Stomach (tissue), 9 donors: ENCODE data around the gene PCDHA2. TPM values are rescaled to one million over a fixed set of nuclear protein-coding genes. Genes with fewer than 3 reads are reported as not detected.
"Not testable (repeated sequence)": the region's sequence is repeated elsewhere in the genome, so short reads cannot be mapped to it uniquely, and the experiment has no call there.

Source experiments
- DNase-seq, 2 donors: peaks; one replicate each; pipeline versions ENCODE4 v3.0.0 to v3.0.0-alpha.2; 2013 to 2019
- H3K27ac ChIP-seq, 5 donors: fragments of 200-600 bp in 4 of 5; sonication (generic) in 4 of 5; one replicate each; pipeline ENCODE4 v1.5.1; 2013 to 2019; ENCODE audit warnings: mild to moderate bottlenecking in 1 of 5, moderate library complexity in 1 of 5
- H3K27me3 ChIP-seq, 3 donors: fragments of 200-600 bp; sonication (generic); one replicate each; pipeline ENCODE4 v1.5.1; 2017 to 2019; ENCODE audit warnings: mixed run types in 1 of 3
- H3K36me3 ChIP-seq, 4 donors: fragments of 200-600 bp; sonication (generic); 1 replicate in 3 of 4; 2 replicates in 1 of 4; pipeline ENCODE4 v1.5.1; 2016 to 2019
- H3K4me1 ChIP-seq, 4 donors: fragments of 200-600 bp; sonication (generic); one replicate each; pipeline ENCODE4 v1.5.1; 2016 to 2019
- H3K4me3 ChIP-seq, 4 donors: fragments of 200-600 bp; sonication (generic) in 3 of 4; one replicate each; pipeline ENCODE4 v1.5.1; 2016 to 2019; ENCODE audit warnings: mild to moderate bottlenecking in 1 of 4
- H3K9me3 ChIP-seq, 4 donors: fragments of 200-600 bp; sonication (generic); one replicate each; pipeline ENCODE4 v1.5.1; 2016 to 2019
- CTCF ChIP-seq, 7 experiments: fragments of 450-650 bp in 4 of 7; fragments of 200-600 bp in 3 of 7; sonication (generic) in 3 of 7; IDR thresholded peaks; one replicate each; pipeline ENCODE4 v1.5.1; 2016 to 2019; ENCODE audit warnings: antibody characterized with exemption in 7 of 7, control low read depth in 2 of 7, mild to moderate bottlenecking in 1 of 7
- EP300 ChIP-seq: sonication (generic); formaldehyde crosslinking; IDR thresholded peaks from one replicate; pipeline ENCODE4 v1.6.1; 2017; ENCODE audit warnings: antibody characterized with exemption
- POLR2A ChIP-seq, 4 donors: fragments of 450-650 bp; IDR thresholded peaks; one replicate each; pipeline ENCODE4 v1.6.1; 2016; ENCODE audit warnings: antibody characterized with exemption in 4 of 4, control low read depth in 2 of 4, mild to moderate bottlenecking in 1 of 4, moderate library complexity in 1 of 4
- POLR2AphosphoS5 ChIP-seq, 3 donors: sonication (generic); formaldehyde crosslinking; IDR thresholded peaks; one replicate each; pipeline ENCODE4 v1.6.1; 2016; ENCODE audit warnings: antibody characterized with exemption in 3 of 3
- WGBS, 5 donors: extraction: QIAGEN DNeasy Blood & Tissue Kit in 3 of 5; methylation state at CpG; one replicate each; pipeline versions ENCODE4 v1.1.5 to v1.1.7; 2013 to 2018; 5-methylcytosine and 5-hydroxymethylcytosine counted together
- intact Hi-C: fragments of 100-400 bp; cut with DNase I; formaldehyde crosslinking; loops from one replicate; pipeline ENCODE4 v1.15.1; 2023; ENCODE audit warnings: low total_unique reads
- polyA plus RNA-seq, 3 donors: library from polyadenylated mRNA; stranded (reverse); fragments of 200-250 nt; gene quantifications; one replicate each; pipeline ENCODE4 v1.2.3, GENCODE V29; 2013
- total RNA-seq, 5 donors: library from RNA; depleted of rRNA; stranded (reverse); fragments of >200 nt; gene quantifications; one replicate each; pipeline versions ENCODE4 v1.1.0 to v1.2.3, GENCODE V29; 2014 to 2016
- donor health status: healthy with polysubstance abuse.
- donor health status: Bipolar disorder and iron deficiency.
- donor health status: healthy.

PCDHA2 gene
- total and polyA plus RNA-seq, 8 donors = 0.55 to 1.7 TPM; not detected in 6

DNA sequence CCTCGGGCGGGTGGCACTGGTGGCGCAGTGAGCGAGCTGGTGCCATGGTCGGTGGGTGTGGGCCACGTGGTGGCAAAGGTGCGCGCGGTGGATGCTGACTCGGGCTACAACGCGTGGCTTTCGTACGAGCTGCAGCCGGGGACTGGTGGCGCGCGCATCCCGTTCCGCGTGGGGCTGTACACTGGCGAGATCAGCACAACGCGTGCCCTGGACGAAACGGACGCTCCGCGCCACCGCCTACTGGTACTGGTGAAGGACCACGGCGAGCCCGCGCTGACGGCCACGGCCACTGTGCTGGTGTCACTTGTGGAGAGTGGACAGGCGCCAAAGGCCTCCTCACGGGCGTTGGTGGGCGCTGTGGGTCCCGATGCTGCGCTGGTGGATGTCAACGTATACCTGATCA, 14.2 kb downstream of the PCDHA2 start:
- 67 to 76% (median 70%) methylated on average over 9 to 43 of the region's 43 CpGs for whole genome bisulfite sequencing, 5 donors
- H3K27ac ChIP-seq = no peak overlapping the region
- DNase-seq = no peak
- H3K36me3 ChIP-seq = no peaks in the 10 kb centered on the region
- no peak overlapping the region for H3K4me3 ChIP-seq
- peaks cover 0 to 28% (median 0%) of the 10 kb centered on the region in 3 donors for H3K27me3 ChIP-seq
- H3K4me1 ChIP-seq = no peaks in the 10 kb centered on the region
- peaks cover 4 to 74% (median 45%) of the 10 kb centered on the region in 4 donors for H3K9me3 ChIP-seq
- intact Hi-C loops = no loop called here
- TF ChIP-seq CTCF (IDR thresholded peaks at IDR 0.05) (no peak), POLR2A (IDR thresholded peaks at IDR 0.05) (no peak), POLR2AphosphoS5 (IDR thresholded peaks at IDR 0.05) (no peak), EP300 (no peak)

- WGBS, 5 donors = 27 to 38% (median 30%) methylated on average over 38 to 39 of the region's 39 CpGs
- intact Hi-C loops = no loop called here
- peak in 1 of 2 donors; percentile 14 for DNase-seq
- Histone ChIP-seq H3K4me1 (no peaks in the 10 kb centered on the region), H3K27ac (no peak within 1 kb of the TSS), H3K9me3 (peaks cover 0 to 55% (median 48%) of the 10 kb centered on the region in 4 donors), H3K4me3 (peak within 1 kb of the TSS in 2 of 4 donors; percentile 6 to 19), H3K36me3 (no peaks in the 10 kb centered on the region), H3K27me3 (peaks cover 0 to 33% (median 0%) of the 10 kb centered on the region in 3 donors)
- TF ChIP-seq EP300 (no peak), CTCF (IDR thresholded peaks at IDR 0.05) (peak in 2 of 7 experiments; percentile 8 to 18)
Measured at GRCh38 chr5:140821375-140822280, 27.0 kb downstream of the PCDHA2 start, which contains the start of gene PCDHA5. Gene PCDHA5 (plus strand): TSS chr5:140821613.

GRCh38 chr5:140822281-140822629, 27.6 kb downstream of the PCDHA2 start:
- no peaks in the 10 kb centered on the region for H3K4me1 ChIP-seq
- TF ChIP-seq POLR2A (IDR thresholded peaks at IDR 0.05) = no peak
- no peak for TF ChIP-seq EP300
- TF ChIP-seq CTCF (IDR thresholded peaks at IDR 0.05) = no peak
- TF ChIP-seq POLR2AphosphoS5 (IDR thresholded peaks at IDR 0.05) = no peak
- DNase-seq = no peak
- no peaks in the 10 kb centered on the region for H3K36me3 ChIP-seq
- H3K9me3 ChIP-seq = peaks cover 0 to 53% (median 45%) of the 10 kb centered on the region in 4 donors
- H3K27me3 ChIP-seq = peaks cover 0 to 36% (median 0%) of the 10 kb centered on the region in 3 donors
- H3K27ac ChIP-seq = no peak overlapping the region
- WGBS, 5 donors = 24 to 29% (median 25%) methylated on average over 6 of the region's 6 CpGs
- intact Hi-C loops = no loop called here
- H3K4me3 ChIP-seq = no peak overlapping the region

GRCh38 chr5:140822969-140823368, 28.3 kb downstream of the PCDHA2 start:
- H3K36me3 ChIP-seq, H3K27ac ChIP-seq, H3K4me1 ChIP-seq, H3K4me3 ChIP-seq, intact Hi-C loops, DNase-seq: not testable (repeated sequence)
- peaks cover 2 to 56% (median 52%) of the 10 kb centered on the region in 4 donors for H3K9me3 ChIP-seq
- WGBS, 5 donors = 51 to 79% (median 60%) methylated on average over 16 to 48 of the region's 48 CpGs
- H3K27me3 ChIP-seq = peaks cover 0 to 43% (median 6%) of the 10 kb centered on the region in 3 donors

DNA sequence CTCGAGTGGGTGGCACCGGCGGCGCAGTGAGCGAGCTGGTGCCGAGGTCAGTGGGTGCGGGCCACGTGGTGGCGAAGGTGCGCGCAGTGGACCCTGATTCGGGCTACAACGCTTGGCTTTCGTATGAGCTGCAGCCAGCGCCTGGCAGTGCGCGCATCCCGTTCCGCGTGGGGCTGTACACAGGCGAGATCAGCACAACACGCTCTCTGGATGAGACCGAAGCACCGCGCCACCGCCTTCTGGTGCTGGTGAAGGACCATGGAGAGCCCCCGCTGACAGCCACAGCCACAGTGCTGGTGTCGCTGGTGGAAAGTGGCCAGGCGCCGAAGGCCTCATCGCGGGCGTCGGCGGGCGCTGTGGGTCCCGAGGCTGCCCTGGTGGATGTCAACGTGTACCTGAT, 28.8 kb downstream of the PCDHA2 start:
- Histone ChIP-seq H3K36me3 (no peaks in the 10 kb centered on the region), H3K4me3 (no peak overlapping the region), H3K9me3 (peaks cover 6 to 59% (median 53%) of the 10 kb centered on the region in 4 donors), H3K27ac (no peak overlapping the region), H3K27me3 (peaks cover 0 to 48% (median 6%) of the 10 kb centered on the region in 3 donors), H3K4me1 (no peaks in the 10 kb centered on the region)
- TF ChIP-seq POLR2A (IDR thresholded peaks at IDR 0.05) = no peak
- no peak for TF ChIP-seq POLR2AphosphoS5 (IDR thresholded peaks at IDR 0.05)
- no peak for TF ChIP-seq CTCF (IDR thresholded peaks at IDR 0.05)
- no peak for TF ChIP-seq EP300
- intact Hi-C loops = no loop called here
- 55 to 67% (median 61%) methylated on average over 33 to 38 of the region's 38 CpGs; no CpG with 5 or more reads in 1 of the 5 donors for WGBS, 5 donors
- DNase-seq = no peak
